ENCODE measurements around the gene WDFY1.

WDFY1 gene

GRCh38 chr2:223930103-223930976, 14.8 kb downstream of the WDFY1 start:
- no peak for DNase-seq (ENCODE audit: low read depth in 2 of 2)

GRCh38 chr2:223929571-223930102, 15.5 kb downstream of the WDFY1 start:
- no peak for DNase-seq (ENCODE audit: low read depth in 2 of 2)

- no peak for DNase-seq (ENCODE audit: low read depth in 2 of 2)
Measured at GRCh38 chr2:223928113-223929006, 16.8 kb downstream of the WDFY1 start.

- DNase-seq (ENCODE audit: low read depth in 2 of 2), result no peak
Measured at GRCh38 chr2:223925106-223925505, 20.0 kb downstream of the WDFY1 start.

GRCh38 chr2:223923976-223924375, 21.2 kb downstream of the WDFY1 start:
- DNase-seq (ENCODE audit: low read depth in 2 of 2), result no peak

GRCh38 chr2:223922308-223922707, 22.8 kb downstream of the WDFY1 start:
- no peak for DNase-seq (ENCODE audit: low read depth in 2 of 2)

- DNase-seq (ENCODE audit: low read depth in 2 of 2), result no peak
Measured at GRCh38 chr2:223921204-223921603, 23.9 kb downstream of the WDFY1 start.

- no peak for DNase-seq (ENCODE audit: low read depth in 2 of 2)
Measured at GRCh38 chr2:223920109-223920508, 25.0 kb downstream of the WDFY1 start.

- no peak for DNase-seq (ENCODE audit: low read depth in 2 of 2)
Measured at GRCh38 chr2:223918671-223919134, 26.4 kb downstream of the WDFY1 start.

GRCh38 chr2:223916181-223916920, 28.8 kb downstream of the WDFY1 start:
- DNase-seq (ENCODE audit: low read depth in 2 of 2), result no peak

GRCh38 chr2:223915071-223915470, 30.1 kb downstream of the WDFY1 start:
- no peak for DNase-seq (ENCODE audit: low read depth in 2 of 2)

- no peak for DNase-seq (ENCODE audit: low read depth in 2 of 2)
Measured at GRCh38 chr2:223914324-223914723, 30.8 kb downstream of the WDFY1 start.

- DNase-seq (ENCODE audit: low read depth in 2 of 2), result no peak
Measured at GRCh38 chr2:223909001-223909741, 36.0 kb downstream of the WDFY1 start.

GRCh38 chr2:223908304-223908998, 36.7 kb downstream of the WDFY1 start:
- no peak for DNase-seq (ENCODE audit: low read depth in 2 of 2)

GRCh38 chr2:223905996-223906395, 39.1 kb downstream of the WDFY1 start:
- DNase-seq (ENCODE audit: low read depth in 2 of 2), result no peak

- no peak for DNase-seq (ENCODE audit: low read depth in 2 of 2)
Measured at GRCh38 chr2:223901854-223902253, 43.3 kb downstream of the WDFY1 start.

- no peak for DNase-seq (ENCODE audit: low read depth in 2 of 2)
Measured at GRCh38 chr2:223901311-223901710, 43.8 kb downstream of the WDFY1 start.

- no peak for DNase-seq (ENCODE audit: low read depth in 2 of 2)
Measured at GRCh38 chr2:223900531-223900930, 44.6 kb downstream of the WDFY1 start.

GRCh38 chr2:223900066-223900465, 45.1 kb downstream of the WDFY1 start:
- no peak for DNase-seq (ENCODE audit: low read depth in 2 of 2)

GRCh38 chr2:223897669-223898330, 47.3 kb downstream of the WDFY1 start:
- no peak for DNase-seq (ENCODE audit: low read depth in 2 of 2)
